Skin of body (tissue), 2 donors: Measurements from ENCODE around the gene AMN1. TPM values are rescaled to one million over a fixed set of nuclear protein-coding genes. Genes with fewer than 3 reads are reported as not detected.
"Not testable (repeated sequence)": the region's sequence is repeated elsewhere in the genome, so short reads cannot be mapped to it uniquely, and the experiment has no call there.

Experiments
- DNase-seq: peaks from one replicate; lab custom pipeline; 2025; lab: John Stamatoyannopoulos, UW
- total RNA-seq: library from RNA; depleted of rRNA; stranded (reverse); fragments of >200 nt; gene quantifications from one replicate; pipeline ENCODE4 v1.2.3, GENCODE V29; 2014

The AMN1 gene
- total RNA-seq, 1 donor from 2014 or later: 12.0 TPM

DNA sequence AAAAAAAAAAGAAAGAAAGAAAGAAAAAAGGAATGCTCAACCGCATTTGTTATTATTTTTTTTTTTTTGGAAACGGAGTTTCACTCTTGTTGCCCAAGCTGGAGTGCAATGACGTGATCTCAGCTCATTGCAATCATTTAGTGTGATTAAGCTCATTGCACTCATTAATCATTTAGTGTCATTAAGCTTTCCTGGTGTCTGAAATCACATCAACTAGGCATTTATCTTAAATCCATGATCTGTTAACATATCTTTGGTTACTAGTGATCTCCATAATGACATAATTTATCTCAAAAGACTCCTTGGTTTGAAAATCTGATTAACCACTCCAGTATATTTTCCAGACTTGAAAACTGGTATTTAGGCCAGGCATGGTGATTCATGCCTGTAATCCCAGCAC is 43.0 kb downstream of the AMN1 start:
- DNase-seq: no peak

DNA sequence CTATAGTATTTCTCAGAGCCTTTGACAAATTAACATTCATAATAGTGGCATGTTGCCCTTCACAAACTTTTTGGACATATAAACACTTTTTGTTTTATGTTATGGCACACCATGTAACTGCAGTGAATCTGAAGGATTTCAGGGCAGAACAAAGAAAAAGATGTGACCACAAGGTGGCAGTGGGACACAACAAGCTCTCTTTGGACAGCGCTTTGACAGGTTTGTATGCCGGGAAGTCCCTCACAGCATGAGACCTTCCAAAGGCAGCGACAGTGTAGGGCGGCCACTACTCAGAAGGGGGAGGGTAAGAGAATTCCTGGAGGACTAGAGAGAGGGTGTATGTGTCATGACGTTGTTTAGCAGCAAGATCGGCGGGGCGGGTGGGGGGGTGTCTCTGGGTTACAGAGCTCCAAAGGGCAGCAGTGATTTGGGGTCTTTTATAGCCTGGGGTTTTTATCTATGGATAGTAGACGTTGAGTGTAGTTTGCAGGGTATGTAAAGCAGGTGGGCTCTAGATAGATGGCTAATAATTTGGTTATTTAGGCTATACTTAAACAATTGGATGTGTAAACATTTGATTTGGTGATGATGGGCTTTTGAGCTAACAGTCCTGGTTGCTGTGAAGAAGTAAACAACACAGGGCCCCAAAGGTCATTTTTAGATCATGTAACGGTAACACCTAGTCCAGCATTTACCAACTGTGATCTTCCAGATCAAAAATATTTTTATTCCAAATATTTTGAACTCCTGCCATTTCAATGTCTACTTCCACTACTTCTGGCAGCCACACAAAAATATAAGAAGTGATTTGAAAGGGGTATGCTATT is 46.5 kb downstream of the AMN1 start:
- peak; percentile 65 for DNase-seq

DNA sequence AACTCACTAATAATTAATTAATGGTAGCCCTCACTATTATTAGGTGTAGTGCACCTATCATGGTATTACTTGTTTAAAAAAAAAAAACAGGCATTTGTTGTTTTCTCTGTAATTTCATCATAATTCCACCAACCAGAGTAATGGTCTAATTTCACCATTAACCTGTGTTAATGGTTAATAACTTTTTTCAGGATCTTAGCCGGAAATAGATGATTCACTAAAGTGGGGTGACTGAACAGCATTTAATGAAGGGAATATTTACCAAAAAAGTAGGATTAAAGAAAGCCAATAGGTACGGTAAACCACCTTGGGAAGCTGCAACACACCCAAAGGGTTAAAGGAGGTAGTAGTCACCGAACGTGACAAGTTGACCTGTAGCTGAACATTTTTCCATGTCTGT is 56.3 kb downstream of the AMN1 start:
- DNase-seq: no peak

DNA sequence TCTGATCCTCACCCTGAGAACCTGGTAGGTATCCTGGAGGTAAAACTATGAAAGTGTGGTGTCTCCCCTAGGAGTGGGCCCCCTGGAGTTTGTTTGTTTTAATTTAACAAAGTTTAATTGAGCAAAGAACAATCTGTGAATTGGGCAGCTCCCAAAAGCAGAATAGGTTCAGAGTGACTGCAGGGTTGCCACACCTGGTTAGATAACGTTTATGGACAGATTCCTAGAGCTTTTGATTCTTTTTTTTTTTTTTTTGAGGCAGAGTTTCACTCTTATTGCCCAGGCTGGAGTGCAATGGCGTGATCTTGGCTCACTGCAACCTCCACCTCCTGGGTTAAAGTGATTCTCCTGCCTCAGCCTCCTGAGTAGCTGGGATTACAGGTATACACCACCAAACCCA is 59.2 kb downstream of the AMN1 start:
- not testable (repeated sequence) for DNase-seq

DNA sequence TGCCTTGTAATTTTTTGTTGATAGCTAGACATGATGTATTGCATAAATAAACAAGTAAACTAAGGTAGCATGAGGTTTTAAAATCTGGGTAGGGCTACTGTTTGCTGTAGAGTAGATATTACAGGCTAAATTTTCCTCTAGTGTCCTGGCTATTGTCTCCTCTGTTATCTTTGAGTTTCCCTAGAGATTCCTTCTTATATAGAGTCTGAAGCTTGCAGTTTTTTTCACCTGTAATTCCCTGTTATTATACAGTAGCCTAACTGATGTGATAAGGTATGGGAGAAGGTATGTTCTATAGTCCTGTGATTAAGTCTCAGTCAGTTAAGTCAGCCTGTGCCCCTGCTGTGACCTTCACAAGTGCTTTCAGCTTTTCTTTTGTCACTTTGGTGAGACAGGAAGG is 59.8 kb downstream of the AMN1 start:
- DNase-seq: no peak

DNA sequence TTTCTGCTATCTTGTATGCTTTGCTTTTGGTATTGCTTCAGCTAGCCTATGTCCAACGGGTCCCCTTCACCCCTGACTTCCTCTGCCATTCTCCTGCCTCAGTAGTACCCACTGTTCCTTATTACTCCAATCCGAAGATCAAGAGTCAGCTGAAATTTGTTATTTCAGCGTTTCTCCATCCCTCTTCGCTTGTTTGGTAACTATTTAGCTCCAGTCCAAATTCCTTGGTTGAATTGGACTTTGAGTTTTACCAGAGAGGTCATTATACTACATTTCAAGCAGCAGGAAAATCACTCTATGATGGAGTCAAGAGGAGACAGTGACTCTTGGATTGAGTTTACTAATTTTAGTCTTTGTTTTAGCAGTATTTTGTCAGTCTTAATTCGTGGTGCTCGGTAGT is 64.8 kb downstream of the AMN1 start:
- DNase-seq: no peak

DNA sequence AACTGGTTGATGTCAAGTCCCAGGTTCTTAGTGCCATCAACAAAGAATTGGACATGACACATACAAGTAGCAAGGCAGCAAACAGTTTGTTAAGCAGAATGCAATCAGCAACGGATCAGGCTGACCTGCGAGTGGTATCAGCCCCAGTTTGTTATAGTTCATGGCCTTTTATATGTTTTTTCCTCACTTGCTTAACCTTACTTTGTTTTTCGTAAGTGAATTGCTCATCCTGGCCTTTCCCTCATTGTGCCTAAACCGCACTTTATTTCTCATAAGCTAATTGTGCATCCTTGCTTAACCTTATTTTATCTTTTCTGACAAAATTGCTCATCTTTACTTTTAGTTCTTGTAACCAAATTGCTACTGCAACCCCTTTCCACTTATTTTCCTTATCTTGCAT is 65.2 kb downstream of the AMN1 start:
- DNase-seq: no peak

DNA sequence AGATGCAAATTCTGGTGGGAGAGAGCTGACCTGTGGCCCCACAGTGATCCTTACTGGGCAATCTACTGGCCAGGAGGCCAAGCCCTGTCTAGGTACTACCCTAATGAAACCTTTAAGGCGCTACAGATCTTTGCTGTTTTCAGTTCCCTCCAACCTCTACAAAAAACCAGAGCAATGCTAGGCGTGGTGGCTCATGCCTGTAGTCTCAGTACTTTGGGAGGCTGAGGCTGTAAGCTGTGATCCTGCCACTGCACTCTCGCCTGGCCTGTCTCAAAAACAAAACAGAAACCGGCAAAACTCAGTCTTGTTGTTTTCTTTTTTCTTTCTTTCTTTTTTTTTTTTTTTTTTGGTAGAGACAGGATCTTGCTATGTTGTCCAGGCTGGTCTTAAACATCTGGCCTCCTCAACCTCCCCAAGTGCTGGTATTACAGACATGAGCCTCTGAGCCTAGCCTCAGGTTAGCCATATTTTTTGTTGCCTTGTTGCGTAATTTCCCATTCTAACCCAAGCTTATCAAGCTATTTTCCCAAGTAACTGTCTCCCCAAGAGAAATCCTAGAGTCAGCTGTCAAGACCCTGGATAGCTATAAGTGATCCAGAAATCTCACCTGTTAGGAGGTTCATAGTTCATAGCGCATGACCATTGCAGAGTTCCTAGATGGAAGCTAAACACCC is 66.5 kb downstream of the AMN1 start:
- DNase-seq: no peak

DNA sequence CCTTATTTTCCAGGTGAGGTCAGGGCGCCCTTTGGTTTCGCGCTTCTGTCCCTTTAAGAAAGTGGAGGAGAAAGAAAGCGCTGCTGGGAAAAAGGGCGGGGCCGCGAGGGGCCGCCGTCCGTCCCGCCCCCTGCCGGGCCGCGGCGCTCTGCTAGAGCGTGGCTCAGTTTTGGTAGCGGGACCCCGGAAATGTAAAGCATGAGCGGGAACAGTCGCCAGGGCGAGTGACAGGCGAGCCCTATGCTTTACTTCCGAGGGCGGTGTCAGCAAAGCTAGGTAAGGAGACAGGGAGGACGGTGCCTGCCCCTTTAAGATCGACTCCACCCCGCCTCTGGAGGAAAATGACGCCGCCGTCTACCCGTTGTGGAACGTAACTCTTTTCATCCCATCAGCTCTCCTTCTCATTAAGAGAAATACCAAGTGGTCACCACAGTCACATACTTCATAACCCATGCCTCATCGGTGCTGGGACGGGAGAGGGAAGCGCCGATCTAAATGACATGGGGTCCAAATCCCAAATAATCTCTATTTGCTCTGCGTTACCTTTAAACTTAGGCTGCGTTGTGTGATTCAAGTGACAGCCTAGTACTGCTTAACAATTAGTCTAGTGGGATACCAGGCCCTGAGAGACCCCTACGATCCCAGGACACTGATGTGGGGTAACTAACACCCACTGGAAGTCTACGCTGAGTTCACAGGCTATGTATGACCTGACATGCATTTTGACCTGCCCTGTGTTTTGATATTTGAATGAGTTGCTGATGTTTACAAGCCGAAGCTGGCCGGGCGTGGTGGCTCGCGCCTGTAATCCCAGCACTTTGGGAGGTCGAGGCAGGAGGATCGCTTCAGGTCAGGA is 69.5 kb downstream of the AMN1 start, which contains the start of gene ETFBKMT:
Gene ETFBKMT, plus strand, starts transcription at position 602 of the 856 bp plus-strand sequence. CDS start 2,266 bp downstream, outside the sequence.
- peak; percentile 93 for DNase-seq

DNA sequence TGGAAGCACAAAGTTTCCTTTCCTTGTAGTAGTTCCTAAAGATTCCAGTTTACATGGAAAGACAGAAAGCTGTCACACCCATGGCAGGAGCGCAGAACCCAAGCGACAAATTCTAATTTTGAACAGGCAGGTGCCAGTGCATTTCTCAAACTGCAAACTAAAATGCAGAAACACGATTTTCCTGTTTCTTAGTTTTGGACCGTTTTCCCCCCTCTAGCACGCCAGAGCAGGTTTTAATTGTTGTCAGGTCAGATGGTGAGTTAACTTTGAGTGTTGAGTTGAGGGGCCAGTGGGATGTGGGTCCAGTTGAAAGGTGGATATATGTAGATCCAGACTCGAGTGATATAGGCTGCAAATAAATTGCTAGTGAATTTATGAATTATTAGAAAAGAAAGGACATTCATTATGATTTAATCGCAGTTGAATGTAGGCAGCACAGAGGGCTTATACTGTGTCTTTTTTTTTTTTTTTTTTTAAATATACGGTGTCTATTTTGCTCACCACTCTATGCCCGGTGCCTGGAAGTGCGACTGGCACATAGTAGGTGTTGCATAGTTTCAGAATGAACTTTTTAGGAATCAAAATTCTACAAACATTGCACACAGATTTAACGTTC is 70.2 kb downstream of the AMN1 start:
- DNase-seq: no peak

DNA sequence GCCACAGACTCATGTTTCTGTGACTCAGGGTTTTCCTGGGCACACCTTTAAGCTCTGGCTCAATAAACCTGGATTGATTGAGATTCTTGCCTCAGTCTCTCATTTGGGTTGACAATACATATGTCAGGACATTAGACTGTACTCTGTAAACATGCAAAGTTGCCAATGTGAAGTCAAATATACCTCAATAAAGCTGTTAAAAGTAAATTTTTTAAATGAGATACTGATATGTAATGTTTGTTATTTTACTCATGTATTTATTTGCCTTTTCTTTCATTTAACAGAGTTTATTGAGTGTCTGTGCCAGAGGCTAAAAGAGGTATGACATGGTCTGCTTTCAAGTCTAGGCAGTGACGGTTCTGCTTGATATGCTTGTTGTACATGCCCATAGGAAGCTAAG is 73.0 kb downstream of the AMN1 start:
- DNase-seq: no peak

DNA sequence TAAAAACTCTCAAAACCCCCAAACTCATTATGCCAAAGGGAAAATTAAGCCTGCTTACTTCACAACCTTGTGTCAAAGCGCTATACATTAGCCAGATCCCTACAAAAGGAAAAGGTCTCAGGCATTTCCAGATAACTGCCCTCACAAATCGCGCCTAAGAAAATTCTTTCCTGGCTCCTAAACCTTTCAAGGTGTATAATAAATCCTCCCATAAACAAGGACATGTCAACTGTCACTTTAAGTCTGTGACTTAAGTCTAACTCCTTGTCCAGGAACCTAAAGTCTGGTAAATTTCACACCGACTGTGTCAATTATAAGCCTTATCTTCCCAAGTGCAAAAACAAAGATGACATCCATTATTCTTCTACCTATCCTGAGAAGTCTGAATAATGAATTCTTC is 73.6 kb downstream of the AMN1 start:
- no peak for DNase-seq

DNA sequence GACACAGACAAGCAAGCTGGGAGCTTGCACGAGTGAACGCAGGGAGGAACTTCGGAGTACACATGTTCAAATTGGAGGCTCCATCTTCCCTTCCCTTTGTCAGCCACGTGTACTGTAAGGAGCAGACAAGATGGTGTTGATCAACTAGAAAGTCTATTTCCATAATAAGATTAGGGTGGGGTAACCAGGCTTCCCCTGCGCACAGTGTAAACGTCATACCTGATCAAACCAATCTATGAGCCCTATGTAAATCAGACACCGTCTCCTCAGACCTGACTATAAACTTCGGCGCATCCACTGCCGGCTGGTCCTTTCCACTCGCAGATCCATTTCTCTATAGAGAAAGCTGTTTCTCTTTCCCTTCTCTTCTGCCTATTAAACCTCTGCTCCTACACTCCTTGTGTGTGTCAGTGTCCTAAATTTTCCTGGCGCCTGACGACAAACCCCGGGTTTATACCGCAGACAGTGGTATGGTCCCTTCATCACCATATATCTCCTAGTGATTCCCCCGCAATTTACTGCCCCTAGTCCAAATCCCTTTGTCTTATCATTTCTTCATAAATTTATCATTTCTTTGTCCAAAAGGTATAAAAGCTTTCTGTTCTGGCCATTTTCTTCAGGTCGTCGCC is 76.8 kb downstream of the AMN1 start:
- DNase-seq: no peak

DNA sequence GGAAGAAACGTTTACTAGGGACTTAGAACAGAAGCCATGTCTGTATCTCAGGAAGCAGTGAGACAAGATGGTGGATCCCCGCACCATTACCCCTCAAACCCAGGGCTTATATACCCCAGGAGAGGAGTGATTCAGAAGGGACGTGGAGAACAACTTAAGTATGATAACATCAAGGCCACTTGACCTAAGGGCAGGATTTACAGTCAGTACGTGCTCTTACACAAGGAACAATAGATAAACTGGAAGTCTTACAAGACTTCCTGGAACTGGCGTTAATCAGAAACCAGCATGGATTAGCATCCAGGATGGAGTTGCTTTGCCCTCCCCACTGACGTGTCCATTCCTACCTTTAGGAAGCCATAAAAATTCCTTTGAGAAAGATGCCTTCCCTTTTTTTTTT is 77.9 kb downstream of the AMN1 start:
- no peak for DNase-seq

DNA sequence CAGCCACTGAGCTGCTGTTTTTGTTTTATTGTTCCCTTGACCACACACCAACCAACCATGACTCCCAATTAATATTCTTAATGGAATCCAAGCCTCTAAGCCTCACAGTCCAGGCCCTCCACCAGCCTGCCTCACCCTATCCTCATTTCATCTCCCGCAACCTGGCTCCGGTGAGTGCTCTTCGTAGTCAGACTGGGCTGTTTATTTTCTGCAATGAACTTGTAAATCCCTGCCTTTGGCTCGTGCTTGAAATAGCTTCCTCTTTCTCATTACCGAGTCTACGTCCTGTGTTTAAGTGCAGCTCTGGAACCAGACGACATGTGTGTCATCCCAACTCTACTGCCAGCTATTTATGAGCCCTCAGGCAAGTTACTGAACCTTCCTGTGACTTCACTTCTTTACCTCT is 81.7 kb downstream of the AMN1 start:
- DNase-seq: no peak

DNA sequence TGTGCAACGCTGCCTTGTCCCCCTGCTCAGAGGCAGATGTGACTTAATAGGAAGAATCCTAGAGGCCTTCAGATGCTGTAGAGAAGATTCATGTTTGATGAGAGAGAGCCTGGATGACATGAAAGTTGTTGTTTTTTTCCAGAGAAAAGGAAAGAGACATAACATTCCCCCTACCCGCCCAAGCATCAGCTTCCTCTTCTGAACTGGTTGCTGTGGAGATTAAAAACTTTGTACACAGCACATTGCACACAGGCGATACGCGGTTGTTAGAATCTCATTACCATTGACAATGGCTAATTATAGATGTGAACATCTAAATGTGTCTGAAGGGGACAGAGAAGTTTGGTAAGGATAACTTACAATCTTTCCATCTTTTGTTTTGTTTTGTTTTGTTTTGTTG is 82.9 kb downstream of the AMN1 start:
- no peak for DNase-seq

DNA sequence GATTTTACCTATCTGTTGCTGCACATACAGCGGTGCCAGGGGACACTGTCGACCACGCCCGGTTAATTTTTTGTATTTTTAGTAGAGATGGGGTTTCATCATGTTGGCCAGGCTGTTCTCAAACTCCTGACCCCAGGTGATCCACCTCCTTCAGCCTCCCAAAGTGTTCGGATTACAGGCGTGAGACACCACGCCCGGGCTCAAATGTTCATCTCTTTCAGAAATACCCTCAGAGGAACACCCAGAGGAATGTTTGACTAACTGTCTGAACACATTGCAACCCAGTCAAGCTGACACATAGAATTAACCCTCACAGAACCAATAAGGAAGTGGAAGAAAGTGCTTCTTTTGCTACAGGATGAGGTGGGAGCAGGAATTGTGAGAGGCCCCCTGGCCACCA is 84.3 kb downstream of the AMN1 start:
- no peak for DNase-seq

DNA sequence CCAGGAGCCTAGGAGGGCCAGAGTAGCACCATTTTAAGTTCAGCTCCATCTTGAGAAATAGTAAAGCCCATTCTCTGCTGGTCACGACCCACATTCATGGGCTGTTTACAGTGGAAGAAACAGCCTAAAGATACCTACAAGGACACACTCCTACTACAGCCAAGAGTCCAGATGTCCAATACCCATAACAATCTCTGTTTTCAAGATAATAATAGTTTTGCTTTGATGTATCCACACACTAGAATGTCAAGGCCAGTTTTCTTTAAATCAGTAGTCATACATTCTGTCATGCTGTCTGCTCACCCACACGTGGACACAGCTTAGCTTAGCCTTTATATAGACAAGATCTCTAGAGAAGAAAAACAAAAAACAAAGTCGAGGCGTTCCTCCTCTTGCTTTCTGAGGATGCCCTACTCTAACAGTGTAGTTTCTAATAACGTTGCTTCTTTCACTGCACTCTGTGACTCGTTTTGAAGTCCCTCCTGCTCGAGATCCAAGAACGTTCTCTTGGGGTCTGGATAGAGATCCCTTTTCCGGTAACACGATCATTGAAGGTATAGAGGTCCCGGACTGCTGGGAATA is 87.2 kb downstream of the AMN1 start:
- no peak for DNase-seq

DNA sequence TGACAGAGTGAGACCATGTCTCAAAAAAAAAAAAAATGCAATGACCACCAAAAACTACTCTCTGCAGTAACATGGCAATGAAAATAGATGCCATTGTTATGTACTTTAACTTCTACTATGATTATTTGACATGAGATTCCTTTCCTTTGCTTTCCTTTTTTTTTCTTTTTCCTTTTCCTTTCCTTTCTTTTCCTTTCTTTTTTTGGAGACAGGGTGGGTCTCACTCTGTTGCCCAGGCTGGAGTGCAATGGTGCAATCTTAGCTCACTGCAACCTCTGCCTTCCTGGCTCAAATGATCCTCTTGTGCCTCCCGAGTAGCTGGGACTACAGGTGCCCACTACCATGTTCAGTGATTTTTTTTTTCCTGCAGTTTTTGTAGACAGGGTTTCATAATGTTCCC is 94.2 kb downstream of the AMN1 start:
- no peak for DNase-seq

DNA sequence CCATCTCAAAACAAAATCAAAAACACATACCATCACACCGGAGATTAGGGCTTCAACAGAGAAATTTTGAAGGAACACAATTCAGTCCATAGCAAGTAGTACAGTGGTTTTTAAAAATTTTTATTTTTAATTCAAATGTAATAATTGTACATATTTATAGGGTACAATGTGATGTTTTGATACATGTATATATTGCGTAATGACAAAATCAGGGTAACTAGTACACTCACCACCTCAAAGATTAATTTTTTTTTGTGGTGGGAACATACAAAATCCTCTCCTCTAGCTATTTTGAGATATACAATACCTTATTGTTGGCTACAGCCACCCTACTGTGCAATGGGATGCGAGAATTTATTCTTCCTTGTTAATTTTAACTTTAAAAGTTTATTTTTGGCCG is 95.4 kb downstream of the AMN1 start:
- DNase-seq: no peak

DNA sequence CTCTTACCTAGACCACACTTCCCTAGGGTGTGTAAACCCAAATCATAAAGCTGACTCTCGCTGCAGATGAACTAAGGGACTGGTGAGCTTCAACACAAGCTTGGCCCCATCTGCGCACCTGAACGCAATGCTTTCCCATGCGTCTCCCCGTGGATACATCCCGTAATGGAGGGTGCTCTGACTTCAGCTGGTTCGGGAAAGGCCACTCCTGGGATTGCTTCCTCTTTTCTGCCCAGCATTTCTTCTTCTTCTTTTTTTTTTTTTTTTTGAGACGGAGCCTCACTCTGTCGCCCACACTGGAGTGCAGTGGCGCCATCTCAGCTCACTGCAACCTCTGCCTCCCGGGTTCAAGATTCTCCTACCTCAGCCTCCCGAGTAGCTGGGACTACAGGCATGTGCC is 97.0 kb downstream of the AMN1 start:
- DNase-seq: no peak
